Measurements from ENCODE around the gene TRO. TPM values are rescaled to one million over a fixed set of nuclear protein-coding genes. Genes with fewer than 3 reads are reported as not detected.

The TRO gene
- total RNA-seq, 1 donor from 2014 or later = 45.1 TPM

DNA sequence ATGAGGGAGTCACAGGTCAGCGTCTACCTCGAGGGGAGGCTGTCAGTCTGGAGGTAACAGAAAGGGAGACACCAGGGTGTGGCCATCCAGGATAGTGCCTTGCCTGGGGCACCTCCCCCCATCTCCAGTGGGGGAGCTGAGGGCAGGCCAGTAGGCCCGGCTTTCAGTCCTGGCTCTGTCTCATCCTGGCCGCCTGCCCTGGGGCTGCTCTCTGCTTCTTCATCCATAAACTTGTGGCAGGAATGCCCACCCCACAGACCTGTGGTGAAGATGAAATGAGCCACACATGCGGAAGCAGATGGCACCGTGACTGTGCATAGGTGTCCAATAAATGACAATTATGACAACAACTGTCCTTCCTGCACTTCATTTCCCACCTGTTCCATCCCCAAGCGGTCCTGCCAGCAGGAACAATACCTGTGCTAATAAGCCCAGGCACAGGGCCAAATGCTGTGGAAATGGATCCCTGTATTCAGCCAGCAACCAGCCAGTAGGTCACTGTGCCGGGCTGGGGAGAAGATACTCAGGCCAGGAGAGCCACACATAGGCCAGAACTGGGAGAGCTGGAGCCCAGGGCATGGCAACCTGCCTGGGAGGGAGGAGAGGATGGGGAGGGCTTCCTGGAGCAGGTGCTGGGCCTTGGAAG, 30.2 kb downstream of the TRO start:
- no peak for DNase-seq

DNA sequence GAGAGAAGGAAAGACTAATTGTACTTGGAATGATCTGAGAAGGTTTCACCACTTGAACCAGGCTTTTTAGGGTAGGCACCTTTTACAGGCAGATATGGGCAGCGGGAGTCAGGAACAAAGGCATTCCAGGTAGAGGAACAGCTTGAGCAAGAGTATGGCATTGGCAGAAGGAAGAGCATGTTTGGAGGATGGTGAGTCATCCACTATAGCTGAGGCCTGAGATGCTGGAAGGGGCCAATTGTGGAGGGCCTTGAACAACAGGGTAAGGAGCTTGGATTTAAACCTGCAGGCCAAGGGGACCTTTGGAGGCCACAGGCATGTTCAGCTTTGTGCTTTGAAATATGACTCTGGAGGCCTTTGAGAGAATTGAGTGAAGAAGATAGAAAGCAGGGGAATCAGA, 41.1 kb downstream of the TRO start:
- DNase-seq = no peak

DNA sequence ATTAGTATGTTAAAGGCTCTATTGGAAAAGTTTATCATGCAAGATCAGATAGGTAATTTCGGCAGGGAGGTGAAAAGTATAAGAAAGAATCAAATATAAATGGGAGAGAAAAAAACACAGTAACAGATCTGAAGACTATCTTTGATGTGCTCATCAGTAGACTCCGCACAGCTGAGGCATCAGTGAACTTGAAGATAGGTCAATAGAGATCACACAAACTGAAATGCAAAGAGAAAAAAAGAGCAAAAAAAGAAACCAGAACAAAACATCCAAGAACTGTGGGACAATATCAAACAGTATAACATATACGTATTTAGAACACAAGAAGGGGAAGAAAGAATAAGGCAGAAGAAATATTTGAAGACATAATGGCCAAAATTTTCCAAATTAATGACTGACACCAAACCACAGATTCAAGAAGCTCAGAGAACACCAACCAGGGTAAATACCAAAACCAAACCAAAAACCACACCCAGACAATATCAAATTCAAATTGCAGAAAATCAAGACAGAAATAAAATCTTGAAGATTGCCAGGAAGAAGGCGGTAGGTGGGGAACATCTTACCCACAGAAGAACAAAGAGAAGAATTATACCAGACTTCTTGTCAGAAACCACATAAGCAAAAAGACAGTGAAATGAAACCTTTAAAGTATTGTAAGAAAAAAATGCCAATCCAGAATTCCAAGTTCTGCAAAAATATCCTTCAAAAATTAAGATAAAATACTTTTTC, 44.3 kb downstream of the TRO start:
- no peak for DNase-seq

DNA sequence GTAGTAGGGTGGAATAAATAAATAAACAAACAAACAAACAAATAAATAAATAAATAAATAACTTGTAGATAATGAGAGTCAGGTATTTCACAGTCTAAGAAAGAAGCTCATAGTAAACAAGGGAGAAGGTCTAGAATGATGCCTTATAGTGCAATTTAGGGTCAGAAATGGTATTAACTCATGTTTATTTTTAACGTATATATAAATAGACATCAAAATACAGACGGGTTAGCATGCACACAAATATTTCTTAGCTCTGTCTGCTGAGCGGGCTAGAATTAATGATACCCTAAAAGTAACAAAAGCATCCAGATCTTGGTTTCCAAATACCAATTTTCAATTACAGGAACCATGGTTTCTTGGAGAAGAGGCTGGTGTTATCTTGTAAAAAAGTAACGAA, 56.8 kb downstream of the TRO start:
- no peak for DNase-seq

DNA sequence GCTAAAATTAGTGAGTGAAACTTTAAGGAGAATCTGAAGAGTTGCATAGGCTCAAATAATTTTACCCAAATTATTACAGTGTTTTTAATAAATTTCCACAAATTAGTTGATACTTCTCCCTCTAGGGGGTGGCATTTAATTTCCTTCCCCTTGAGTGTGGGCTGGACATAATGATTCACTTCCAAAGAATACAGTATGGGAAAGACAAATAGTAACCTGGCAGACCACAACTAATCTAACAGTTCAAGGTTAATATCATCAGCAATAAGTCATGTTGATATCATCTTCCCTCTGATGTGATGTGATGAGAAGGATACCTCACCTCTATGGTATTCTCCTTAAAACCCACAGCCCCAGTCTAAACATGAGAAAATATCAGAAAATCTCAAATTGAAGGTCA, 57.8 kb downstream of the TRO start:
- no peak for DNase-seq

DNA sequence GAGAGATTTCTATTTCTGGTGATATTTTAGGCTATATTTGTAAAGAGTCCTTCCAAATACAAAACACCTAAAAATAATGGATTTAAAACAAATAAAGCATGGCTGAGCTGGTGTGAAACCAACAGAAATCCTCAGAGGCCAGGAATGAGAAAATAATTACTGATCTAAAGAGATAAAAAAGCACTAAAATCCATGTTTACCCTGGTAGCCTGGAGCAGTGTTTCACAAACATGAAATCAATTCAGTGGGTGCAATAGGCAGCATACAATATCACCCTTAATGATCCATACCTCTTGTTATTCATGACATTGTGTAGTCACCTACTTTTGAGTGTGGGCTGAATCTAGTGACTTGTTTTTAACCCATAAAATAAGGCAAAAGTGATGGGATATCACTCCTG, 58.8 kb downstream of the TRO start:
- DNase-seq = no peak

DNA sequence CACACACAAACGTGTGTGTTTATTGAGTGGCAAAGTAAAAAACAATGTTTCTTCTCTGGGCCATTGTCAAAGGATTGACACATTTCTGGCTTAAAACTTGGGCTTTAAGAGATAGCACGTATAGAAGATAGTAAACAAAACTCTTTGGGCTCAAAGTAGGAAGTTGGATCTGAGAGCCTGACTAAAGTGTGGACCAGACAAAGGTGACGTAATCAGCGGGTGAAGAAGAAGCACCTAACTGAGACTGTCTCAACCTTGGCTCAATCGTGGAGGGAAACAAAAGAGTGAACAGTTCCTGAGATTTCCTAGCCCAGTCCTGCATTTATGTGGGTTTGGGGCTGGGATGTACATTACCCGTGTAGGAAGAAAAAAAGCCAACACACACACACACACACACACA, 59.7 kb downstream of the TRO start:
- no peak for DNase-seq

Small RNA genes lying within 50 kb of the gene (small RNA-seq; reads per million reads assigned to genes)
- not detected for gene RF00614 (ENCODE audit: low replicate concordance)

Other genes starting within 250 kb of the TRO start
- 0.10 TPM for gene ITIH6, start 122.6 kb upstream of the TRO start, total RNA-seq
- 281 TPM for gene MAGED2, start 113.1 kb upstream of the TRO start, total RNA-seq
- 3.3 TPM for gene PFKFB1, start 73.4 kb downstream of the TRO start, total RNA-seq
- 5.3 TPM for gene APEX2, start 79.5 kb downstream of the TRO start, total RNA-seq
- 164 TPM for gene ALAS2, start 110.2 kb downstream of the TRO start, total RNA-seq
- 0.49 TPM for gene PAGE2B, start 154.2 kb downstream of the TRO start, total RNA-seq
- not detected for gene PAGE2, start 168.2 kb downstream of the TRO start, total RNA-seq

Measured in skin of body (tissue), 3 donors.